Measurements from ENCODE around the gene BDKRB2.

The BDKRB2 gene

DNA sequence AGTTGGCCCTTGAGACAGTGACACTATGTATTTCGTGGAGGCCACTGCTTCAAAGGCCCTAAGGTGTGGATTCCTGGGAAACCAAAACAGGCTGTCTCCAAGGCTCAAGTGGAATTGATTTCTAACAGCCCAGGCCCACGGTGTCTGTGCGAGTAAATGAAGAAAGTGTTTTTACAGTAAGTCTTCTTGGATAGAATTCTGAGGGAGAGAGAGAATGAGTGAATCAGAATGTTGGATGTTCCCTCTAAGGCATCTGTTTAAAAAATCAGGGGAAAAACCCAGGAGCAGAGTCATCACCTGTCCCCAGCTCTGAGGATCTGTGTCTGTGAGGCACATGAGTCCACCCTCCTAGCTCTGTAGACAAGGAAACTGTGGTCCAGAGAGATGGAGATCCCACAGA is 29.0 kb downstream of the BDKRB2 start:
- H3K4me2 ChIP-seq (ENCODE audit: low read length): no peak overlapping the region
- H2AFZ ChIP-seq (ENCODE audit: low read length): no peak overlapping the region
- H3K9me3 ChIP-seq (ENCODE audit: low read length): no peaks in the 10 kb centered on the region
- H3K36me3 ChIP-seq (ENCODE audit: insufficient read depth, low read length): no peaks in the 10 kb centered on the region
- no peak overlapping the region for H3K27ac ChIP-seq (ENCODE audit: low read depth, low read length, poor library complexity, severe bottlenecking)
- TF ChIP-seq EZH2 (IDR thresholded peaks at IDR 0.05; ENCODE audit: borderline replicate concordance, low read length): no peak
- TF ChIP-seq, protein P1, sequence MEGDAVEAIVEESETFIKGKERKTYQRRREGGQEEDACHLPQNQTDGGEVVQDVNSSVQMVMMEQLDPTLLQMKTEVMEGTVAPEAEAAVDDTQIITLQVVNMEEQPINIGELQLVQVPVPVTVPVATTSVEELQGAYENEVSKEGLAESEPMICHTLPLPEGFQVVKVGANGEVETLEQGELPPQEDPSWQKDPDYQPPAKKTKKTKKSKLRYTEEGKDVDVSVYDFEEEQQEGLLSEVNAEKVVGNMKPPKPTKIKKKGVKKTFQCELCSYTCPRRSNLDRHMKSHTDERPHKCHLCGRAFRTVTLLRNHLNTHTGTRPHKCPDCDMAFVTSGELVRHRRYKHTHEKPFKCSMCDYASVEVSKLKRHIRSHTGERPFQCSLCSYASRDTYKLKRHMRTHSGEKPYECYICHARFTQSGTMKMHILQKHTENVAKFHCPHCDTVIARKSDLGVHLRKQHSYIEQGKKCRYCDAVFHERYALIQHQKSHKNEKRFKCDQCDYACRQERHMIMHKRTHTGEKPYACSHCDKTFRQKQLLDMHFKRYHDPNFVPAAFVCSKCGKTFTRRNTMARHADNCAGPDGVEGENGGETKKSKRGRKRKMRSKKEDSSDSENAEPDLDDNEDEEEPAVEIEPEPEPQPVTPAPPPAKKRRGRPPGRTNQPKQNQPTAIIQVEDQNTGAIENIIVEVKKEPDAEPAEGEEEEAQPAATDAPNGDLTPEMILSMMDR (IDR thresholded peaks at IDR 0.05; ENCODE audit: low read length): no peak
- H4K20me1 ChIP-seq (ENCODE audit: insufficient read depth, low read length): no peaks in the 10 kb centered on the region
- peaks cover 7% of the 10 kb centered on the region; the same call in 1 of the 2 replicates for H3K27me3 ChIP-seq (ENCODE audit: insufficient read depth, low read length)
- H3F3A ChIP-seq (ENCODE audit: insufficient read depth, low read length): no peaks in the 10 kb centered on the region
- H3K4me1 ChIP-seq (ENCODE audit: insufficient read depth, low read length, severe bottlenecking): no peaks in the 10 kb centered on the region
- no peaks in the 10 kb centered on the region for H3K79me2 ChIP-seq (ENCODE audit: insufficient read depth, low read length)
- H3K9me2 ChIP-seq (ENCODE audit: low read depth, low read length): no peaks in the 10 kb centered on the region
- no peak overlapping the region for H3K4me3 ChIP-seq (ENCODE audit: low read depth, low read length, poor library complexity, severe bottlenecking)
- no peak overlapping the region for H3K9ac ChIP-seq (ENCODE audit: low read length)

DNA sequence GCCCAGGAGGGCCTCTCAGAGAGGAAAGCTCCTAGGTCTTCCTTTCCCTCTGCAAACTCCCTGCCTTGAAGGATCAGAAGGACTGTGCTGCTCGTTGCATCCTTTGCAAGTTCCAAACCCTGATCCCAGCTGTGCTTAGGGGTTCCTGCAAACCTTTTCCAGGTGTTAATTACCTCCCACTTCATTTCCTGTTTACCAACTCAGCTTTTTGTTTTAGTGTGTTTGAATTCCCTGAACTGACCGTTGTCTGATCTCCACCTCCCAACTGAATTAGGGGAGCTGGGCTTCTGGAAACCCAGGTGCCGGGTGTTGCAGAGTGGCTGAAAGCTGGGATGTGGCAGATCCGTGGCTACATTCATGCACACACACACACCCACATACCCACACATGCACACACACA is 30.8 kb downstream of the BDKRB2 start:
- Histone ChIP-seq H2AFZ (ENCODE audit: low read length) (no peak overlapping the region), H3K9ac (ENCODE audit: low read length) (no peak overlapping the region), H3K4me2 (ENCODE audit: low read length) (no peak overlapping the region), H3K4me1 (ENCODE audit: insufficient read depth, low read length, severe bottlenecking) (no peaks in the 10 kb centered on the region), H3K36me3 (ENCODE audit: insufficient read depth, low read length) (no peaks in the 10 kb centered on the region), H3K9me2 (ENCODE audit: low read depth, low read length) (no peaks in the 10 kb centered on the region), H3K27me3 (ENCODE audit: insufficient read depth, low read length) (peaks cover 7% of the 10 kb centered on the region; the same call in 1 of the 2 replicates), H3K27ac (ENCODE audit: low read depth, low read length, poor library complexity, severe bottlenecking) (no peak overlapping the region), H3K9me3 (ENCODE audit: low read length) (no peaks in the 10 kb centered on the region), H3F3A (ENCODE audit: insufficient read depth, low read length) (no peaks in the 10 kb centered on the region), H3K79me2 (ENCODE audit: insufficient read depth, low read length) (no peaks in the 10 kb centered on the region), H4K20me1 (ENCODE audit: insufficient read depth, low read length) (no peaks in the 10 kb centered on the region), H3K4me3 (ENCODE audit: low read depth, low read length, poor library complexity, severe bottlenecking) (no peak overlapping the region)
- TF ChIP-seq EZH2 (IDR thresholded peaks at IDR 0.05; ENCODE audit: borderline replicate concordance, low read length): no peak
- TF ChIP-seq, protein P1 (IDR thresholded peaks at IDR 0.05; ENCODE audit: low read length): no peak

DNA sequence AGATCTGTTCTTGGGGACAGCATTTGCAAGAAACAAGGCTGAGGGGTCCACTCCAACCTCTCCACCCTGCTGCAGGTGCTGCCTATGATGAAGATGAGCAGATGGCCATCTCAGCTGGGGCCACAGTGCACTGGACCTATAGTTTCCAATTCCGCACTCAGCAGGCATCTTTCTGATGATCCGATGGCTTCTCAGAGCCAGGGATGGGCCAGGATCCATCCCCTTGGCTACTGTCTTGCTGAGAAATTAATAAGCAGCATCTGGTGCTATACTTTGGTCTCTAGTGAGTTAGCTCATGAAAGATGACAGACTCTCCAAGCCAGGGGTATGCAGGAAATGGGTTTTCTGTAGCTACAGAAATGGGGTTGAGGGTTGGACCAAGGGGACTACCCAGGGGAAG is 33.0 kb downstream of the BDKRB2 start:
- H3K36me3 ChIP-seq (ENCODE audit: insufficient read depth, low read length): no peaks in the 10 kb centered on the region

More for the DNA sequence above, 33.0 kb downstream of the BDKRB2 start:
- H2AFZ ChIP-seq (ENCODE audit: low read length): no peak overlapping the region
- no peaks in the 10 kb centered on the region for H4K20me1 ChIP-seq (ENCODE audit: insufficient read depth, low read length)
- no peaks in the 10 kb centered on the region for H3F3A ChIP-seq (ENCODE audit: insufficient read depth, low read length)
- H3K27me3 ChIP-seq (ENCODE audit: insufficient read depth, low read length): peaks cover 7% of the 10 kb centered on the region; the same call in 1 of the 2 replicates
- no peaks in the 10 kb centered on the region for H3K4me1 ChIP-seq (ENCODE audit: insufficient read depth, low read length, severe bottlenecking)
- H3K4me3 ChIP-seq (ENCODE audit: low read depth, low read length, poor library complexity, severe bottlenecking): no peak overlapping the region
- TF ChIP-seq, protein P1 (IDR thresholded peaks at IDR 0.05; ENCODE audit: low read length): no peak
- TF ChIP-seq EZH2 (IDR thresholded peaks at IDR 0.05; ENCODE audit: borderline replicate concordance, low read length): no peak
- no peak overlapping the region for H3K4me2 ChIP-seq (ENCODE audit: low read length)
- H3K27ac ChIP-seq (ENCODE audit: low read depth, low read length, poor library complexity, severe bottlenecking): no peak overlapping the region
- H3K9ac ChIP-seq (ENCODE audit: low read length): no peak overlapping the region
- H3K9me2 ChIP-seq (ENCODE audit: low read depth, low read length): no peaks in the 10 kb centered on the region
- H3K79me2 ChIP-seq (ENCODE audit: insufficient read depth, low read length): no peaks in the 10 kb centered on the region
- H3K9me3 ChIP-seq (ENCODE audit: low read length): no peaks in the 10 kb centered on the region

All from OCI-LY1 (cell line).